GM18507 (cell line): ENCODE results near the gene PCDH12.

ENCODE experiments used
- DNase-seq: peaks from one replicate; pipeline ENCODE4 v3.0.0; 2011; ENCODE audit warnings: low read depth; ENCODE audit not compliant: insufficient read length; ENCODE audit errors: extremely low spot score
- FAIRE-seq: peaks from 2 replicates; lab custom pipeline; 2011; peaks lifted over from hg19 to GRCh38; lab: Jason Lieb, UNC

The PCDH12 gene

GRCh38 chr5:141968914-141969608, 11.1 kb upstream of the PCDH12 start, which contains the start of gene RNF14:
Gene RNF14 (plus strand): TSS chr5:141969105. CDS start chr5:141973589, 4,484 bp downstream.
- FAIRE-seq (peak; percentile 91), DNase-seq (peak; percentile 76)

- no peak for DNase-seq
- FAIRE-seq: no peak
These were observed 8.9 kb upstream of the PCDH12 start for GRCh38 chr5:141966963-141967333.

GRCh38 chr5:141966275-141966962, 8.4 kb upstream of the PCDH12 start:
- no peak for FAIRE-seq

GRCh38 chr5:141965071-141965470, 7.1 kb upstream of the PCDH12 start:
- FAIRE-seq (no peak), DNase-seq (no peak)

More at GRCh38 chr5:141966275-141966962, 8.4 kb upstream of the PCDH12 start:
- no peak for DNase-seq

GRCh38 chr5:141963701-141964100, 5.7 kb upstream of the PCDH12 start:
- FAIRE-seq (no peak), DNase-seq (no peak)

- DNase-seq: no peak
- FAIRE-seq: no peak
These were observed 3.5 kb upstream of the PCDH12 start for GRCh38 chr5:141961466-141961865.

- peak; percentile 64 for DNase-seq
- peak; percentile 98 for FAIRE-seq
These were observed 2.7 kb upstream of the PCDH12 start for GRCh38 chr5:141960449-141961323.

GRCh38 chr5:141960018-141960417, 2.0 kb upstream of the PCDH12 start:
- FAIRE-seq (no peak), DNase-seq (no peak)

- no peak for FAIRE-seq
- DNase-seq: no peak
These were observed 657 bp upstream of the PCDH12 start for GRCh38 chr5:141958546-141959172.

GRCh38 chr5:141957367-141957996, 520 bp downstream of the PCDH12 start:
- DNase-seq: no peak

GRCh38 chr5:141954194-141954593, 3.8 kb downstream of the PCDH12 start:
- DNase-seq: no peak
- FAIRE-seq: no peak

More at GRCh38 chr5:141957367-141957996, 520 bp downstream of the PCDH12 start:
- no peak for FAIRE-seq

- no peak for FAIRE-seq
- no peak for DNase-seq
These were observed 6.0 kb downstream of the PCDH12 start for GRCh38 chr5:141952020-141952419.

- peak; percentile 75 for FAIRE-seq
- DNase-seq: peak; percentile 33
These were observed 6.6 kb downstream of the PCDH12 start for GRCh38 chr5:141951332-141951781.

GRCh38 chr5:141950207-141951005, 7.6 kb downstream of the PCDH12 start:
- no peak for FAIRE-seq
- no peak for DNase-seq

GRCh38 chr5:141949511-141949910, 8.5 kb downstream of the PCDH12 start:
- DNase-seq: no peak
- FAIRE-seq: no peak

GRCh38 chr5:141948812-141949211, 9.2 kb downstream of the PCDH12 start:
- FAIRE-seq: no peak
- no peak for DNase-seq

GRCh38 chr5:141947316-141947715, 10.7 kb downstream of the PCDH12 start:
- FAIRE-seq: no peak
- DNase-seq: no peak

- DNase-seq: no peak
- FAIRE-seq: no peak
These were observed 12.4 kb downstream of the PCDH12 start for GRCh38 chr5:141945511-141946051.
